ENCODE measurements around the gene FOXK1.

FOXK1 gene

DNA sequence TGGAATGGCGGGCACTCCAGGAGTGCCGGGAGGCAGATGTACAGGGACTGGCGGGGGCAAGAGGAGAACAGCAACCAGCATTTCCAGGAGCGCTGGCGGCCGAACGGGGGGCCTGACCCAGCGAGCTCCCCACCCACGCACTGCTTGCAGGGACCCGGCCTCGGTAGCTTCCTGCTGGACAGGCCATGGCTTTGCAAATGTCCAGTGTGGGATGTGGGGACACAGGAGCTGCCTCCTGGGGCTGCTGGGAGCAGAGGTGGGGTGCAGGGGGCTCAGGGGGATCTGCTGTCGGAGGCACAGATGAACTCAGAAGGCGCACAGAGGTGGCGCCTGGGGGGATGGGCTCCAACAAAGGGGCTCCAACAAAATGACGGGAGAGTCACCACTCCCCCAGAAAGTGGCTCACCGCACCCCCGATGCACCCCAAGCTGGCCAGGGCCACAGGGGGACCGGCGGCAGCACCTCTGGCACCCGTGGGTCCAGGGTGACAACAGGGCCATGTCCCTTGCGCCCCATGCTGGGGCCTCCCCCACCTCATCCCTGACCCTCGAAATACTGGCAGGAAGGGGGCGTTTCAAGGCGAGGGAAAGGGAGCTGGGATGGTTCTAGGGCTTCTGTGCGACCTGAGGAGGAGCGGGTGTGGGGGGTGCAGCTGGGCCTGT, 134.5 kb downstream of the FOXK1 start:
- H3K9me3 ChIP-seq (ENCODE audit: control insufficient read depth, low read depth, low read length): no peaks in the 10 kb centered on the region
- H3K4me3 ChIP-seq (ENCODE audit: low read length): no peak overlapping the region
- no peaks in the 10 kb centered on the region for H3K36me3 ChIP-seq (ENCODE audit: control insufficient read depth, low read depth, low read length)
- no peak overlapping the region for H3K27ac ChIP-seq (ENCODE audit: low read length)
- no peaks in the 10 kb centered on the region for H3K4me1 ChIP-seq (ENCODE audit: control insufficient read depth, low read depth, low read length)
- no peak overlapping the region for H3K9ac ChIP-seq (ENCODE audit: low read length)
- no peaks in the 10 kb centered on the region for H3K27me3 ChIP-seq (ENCODE audit: control insufficient read depth, insufficient read depth, low read length)

DNA sequence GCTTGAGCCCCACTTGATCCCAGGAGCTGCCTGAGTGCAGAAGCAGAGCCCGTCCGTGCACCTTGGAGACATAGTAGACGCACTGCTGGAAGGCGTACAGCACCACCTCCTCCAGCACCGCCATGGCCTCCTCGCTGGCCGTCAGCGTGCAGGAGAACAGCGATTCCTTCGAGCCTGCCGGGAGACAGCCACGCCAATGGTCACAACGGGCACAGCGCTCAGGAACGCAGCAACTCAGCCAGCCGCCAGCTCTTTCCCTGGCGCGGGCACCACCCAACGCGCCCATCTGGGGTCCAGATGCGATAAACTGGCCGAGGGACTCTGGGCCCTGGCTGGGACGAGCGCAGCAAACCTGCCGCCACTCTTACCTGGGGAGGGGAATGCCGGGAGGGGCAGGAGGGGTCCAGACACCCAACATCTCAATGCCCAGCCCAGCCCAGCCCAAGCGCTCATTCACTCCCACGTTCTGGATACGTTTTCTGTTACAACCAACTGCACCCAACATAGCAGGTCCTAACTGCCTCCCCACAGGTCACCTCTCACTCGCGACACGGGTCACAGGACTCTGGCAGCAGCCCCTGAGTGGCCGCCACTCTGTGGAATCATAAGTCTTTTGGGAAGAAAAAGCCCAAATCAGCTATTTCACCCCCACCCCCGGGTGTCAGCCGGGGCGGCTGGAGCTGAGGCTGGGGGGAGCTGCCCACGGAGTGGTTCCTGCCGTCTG, 135.2 kb downstream of the FOXK1 start:
- H3K36me3 ChIP-seq (ENCODE audit: control insufficient read depth, low read depth, low read length): no peaks in the 10 kb centered on the region
- H3K27me3 ChIP-seq (ENCODE audit: control insufficient read depth, insufficient read depth, low read length): no peaks in the 10 kb centered on the region
- H3K4me3 ChIP-seq (ENCODE audit: low read length): no peak overlapping the region
- H3K4me1 ChIP-seq (ENCODE audit: control insufficient read depth, low read depth, low read length): no peaks in the 10 kb centered on the region
- H3K27ac ChIP-seq (ENCODE audit: low read length): no peak overlapping the region
- H3K9ac ChIP-seq (ENCODE audit: low read length): no peak overlapping the region
- no peaks in the 10 kb centered on the region for H3K9me3 ChIP-seq (ENCODE audit: control insufficient read depth, low read depth, low read length)

DNA sequence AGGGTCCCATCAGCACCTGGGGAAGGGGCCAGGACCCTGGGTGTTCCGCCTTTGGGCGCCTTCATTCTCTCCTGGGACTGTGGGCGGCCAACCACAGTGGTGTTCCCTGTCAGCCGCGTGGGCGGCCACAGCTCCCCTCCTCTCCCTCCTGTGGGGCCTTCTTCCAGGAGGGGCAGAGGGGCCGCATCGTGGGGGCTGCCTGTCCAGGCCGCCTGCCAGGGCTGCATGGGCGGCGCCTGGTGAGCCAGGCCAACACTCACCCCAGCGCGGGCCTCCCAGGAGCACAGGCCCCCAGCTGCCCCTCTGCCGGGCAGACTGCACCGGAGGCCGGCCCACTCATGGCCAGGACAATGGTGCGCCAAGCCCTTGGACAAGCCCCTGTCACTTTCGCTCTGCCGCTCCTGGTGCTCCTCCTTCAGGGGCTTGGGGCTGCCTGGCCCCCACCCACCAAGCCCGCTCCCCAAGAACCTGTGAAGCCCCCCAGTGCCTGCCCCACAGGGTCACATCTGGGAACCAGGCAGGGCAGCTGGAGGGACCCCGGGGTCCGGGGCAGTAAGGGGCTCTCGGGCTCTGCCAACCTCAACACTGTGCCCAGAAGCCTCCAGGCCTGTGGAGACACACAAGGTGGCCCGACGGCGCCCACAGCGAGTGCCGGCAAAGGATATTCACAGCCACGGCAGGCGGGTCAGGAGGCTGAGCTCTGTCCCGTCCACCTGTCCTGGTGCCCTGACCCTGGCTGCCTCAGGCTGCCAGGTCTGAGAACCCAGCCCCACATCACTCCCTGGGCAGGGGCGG, 136.1 kb downstream of the FOXK1 start:
- Histone ChIP-seq H3K27me3 (ENCODE audit: control insufficient read depth, insufficient read depth, low read length) (no peaks in the 10 kb centered on the region), H3K9ac (ENCODE audit: low read length) (no peak overlapping the region), H3K4me1 (ENCODE audit: control insufficient read depth, low read depth, low read length) (no peaks in the 10 kb centered on the region), H3K9me3 (ENCODE audit: control insufficient read depth, low read depth, low read length) (no peaks in the 10 kb centered on the region), H3K36me3 (ENCODE audit: control insufficient read depth, low read depth, low read length) (no peaks in the 10 kb centered on the region), H3K27ac (ENCODE audit: low read length) (no peak overlapping the region), H3K4me3 (ENCODE audit: low read length) (no peak overlapping the region)

DNA sequence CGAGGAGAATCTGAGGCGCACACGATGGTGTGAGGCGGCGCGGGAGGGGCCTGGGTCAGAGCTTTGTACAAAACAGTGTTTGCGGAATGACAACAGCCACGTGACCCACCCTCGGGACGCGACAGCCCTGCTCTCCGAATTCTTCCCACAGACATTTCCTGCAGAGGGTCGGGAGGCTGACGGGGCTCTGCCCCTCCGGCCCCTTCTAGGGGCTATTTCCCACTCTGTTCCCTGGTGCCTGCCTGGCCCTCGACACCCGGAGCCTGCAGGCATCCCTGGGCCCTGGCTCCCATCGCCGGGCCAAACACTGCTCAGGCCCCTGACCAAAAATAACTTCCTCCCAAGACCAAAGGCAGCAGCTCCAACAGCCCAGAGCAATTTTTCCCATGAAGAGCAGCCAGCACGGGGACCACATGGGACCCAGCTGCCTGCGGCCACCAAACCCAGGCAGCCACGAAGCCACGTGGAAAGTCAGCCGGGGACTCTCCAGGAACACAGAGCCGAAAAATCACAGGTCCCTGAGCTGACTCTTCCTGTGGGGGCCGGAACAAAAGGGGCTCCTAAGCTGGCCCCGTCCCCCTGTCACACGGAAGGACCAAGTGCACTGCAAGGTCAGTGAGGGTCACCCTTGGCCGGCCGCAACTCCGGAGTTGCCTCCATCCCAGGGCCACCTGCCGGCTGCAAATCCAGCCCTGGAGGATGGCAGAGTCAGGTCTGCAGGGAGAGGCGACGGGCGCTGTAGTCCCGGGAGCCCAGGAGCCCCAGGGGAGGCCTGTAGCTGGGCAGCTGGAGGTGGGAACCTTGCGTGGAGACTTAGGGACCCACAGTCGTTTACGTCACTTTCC, 137.7 kb downstream of the FOXK1 start:
- Histone ChIP-seq H3K27me3 (ENCODE audit: control insufficient read depth, insufficient read depth, low read length) (no peaks in the 10 kb centered on the region), H3K36me3 (ENCODE audit: control insufficient read depth, low read depth, low read length) (no peaks in the 10 kb centered on the region), H3K4me1 (ENCODE audit: control insufficient read depth, low read depth, low read length) (no peaks in the 10 kb centered on the region), H3K4me3 (ENCODE audit: low read length) (no peak overlapping the region), H3K27ac (ENCODE audit: low read length) (no peak overlapping the region), H3K9me3 (ENCODE audit: control insufficient read depth, low read depth, low read length) (no peaks in the 10 kb centered on the region), H3K9ac (ENCODE audit: low read length) (no peak overlapping the region)

DNA sequence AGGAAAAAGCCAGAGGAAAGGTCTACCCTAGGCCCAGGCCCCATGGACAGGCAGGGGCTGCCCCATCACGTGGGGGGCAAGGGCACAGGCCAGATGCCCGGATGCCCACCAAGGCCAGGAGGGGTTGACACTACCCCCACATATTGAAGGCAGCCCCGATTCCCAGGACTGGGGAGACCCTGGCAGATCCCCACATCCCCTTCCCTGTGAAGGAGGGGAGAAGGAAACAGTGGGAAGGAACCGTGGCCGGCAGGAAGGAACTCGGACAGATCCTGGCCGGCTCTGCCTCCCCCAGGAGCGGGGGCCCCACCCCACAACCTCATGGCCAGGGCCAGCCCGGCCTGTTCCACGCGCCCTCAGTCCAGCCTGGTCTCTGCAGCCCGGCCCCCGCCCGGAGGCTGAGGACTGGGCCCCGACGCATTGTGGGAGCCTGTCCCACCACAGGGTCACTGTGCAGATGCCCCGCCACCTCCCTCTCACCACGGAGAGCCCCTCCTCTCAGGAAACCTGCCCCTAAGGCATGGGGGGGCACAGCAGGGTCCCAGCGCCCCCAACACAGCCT, 138.4 kb downstream of the FOXK1 start:
- Histone ChIP-seq H3K9ac (ENCODE audit: low read length) (no peak overlapping the region), H3K9me3 (ENCODE audit: control insufficient read depth, low read depth, low read length) (no peaks in the 10 kb centered on the region), H3K36me3 (ENCODE audit: control insufficient read depth, low read depth, low read length) (no peaks in the 10 kb centered on the region), H3K27ac (ENCODE audit: low read length) (no peak overlapping the region), H3K4me3 (ENCODE audit: low read length) (no peak overlapping the region), H3K4me1 (ENCODE audit: control insufficient read depth, low read depth, low read length) (no peaks in the 10 kb centered on the region), H3K27me3 (ENCODE audit: control insufficient read depth, insufficient read depth, low read length) (no peaks in the 10 kb centered on the region)

Data from iPS-18a (cell line).